ENCODE results near the gene ADPRS.

Gene ADPRS

DNA sequence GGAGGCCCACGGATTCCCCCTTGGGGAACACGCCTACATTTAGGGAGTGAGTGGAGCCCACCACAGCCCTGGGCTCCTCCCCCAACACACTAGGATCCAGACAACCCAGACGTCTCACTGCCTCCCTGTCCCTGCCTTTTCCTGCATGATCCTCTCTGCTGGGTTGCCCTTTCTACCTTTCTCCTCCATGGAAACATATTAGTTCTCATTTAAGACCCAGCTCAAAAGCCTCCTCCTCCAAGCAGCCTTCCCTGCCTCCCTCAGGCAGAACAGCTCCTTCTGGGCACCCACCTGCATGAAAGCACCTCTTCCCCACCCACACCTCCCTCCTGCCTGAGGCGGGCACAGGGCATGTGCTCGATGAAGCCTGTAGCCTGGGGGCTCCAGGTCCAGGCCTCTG is 25.7 kb downstream of the ADPRS start:
- no peak overlapping the region for H3K4me3 ChIP-seq (ENCODE audit: low read length)

DNA sequence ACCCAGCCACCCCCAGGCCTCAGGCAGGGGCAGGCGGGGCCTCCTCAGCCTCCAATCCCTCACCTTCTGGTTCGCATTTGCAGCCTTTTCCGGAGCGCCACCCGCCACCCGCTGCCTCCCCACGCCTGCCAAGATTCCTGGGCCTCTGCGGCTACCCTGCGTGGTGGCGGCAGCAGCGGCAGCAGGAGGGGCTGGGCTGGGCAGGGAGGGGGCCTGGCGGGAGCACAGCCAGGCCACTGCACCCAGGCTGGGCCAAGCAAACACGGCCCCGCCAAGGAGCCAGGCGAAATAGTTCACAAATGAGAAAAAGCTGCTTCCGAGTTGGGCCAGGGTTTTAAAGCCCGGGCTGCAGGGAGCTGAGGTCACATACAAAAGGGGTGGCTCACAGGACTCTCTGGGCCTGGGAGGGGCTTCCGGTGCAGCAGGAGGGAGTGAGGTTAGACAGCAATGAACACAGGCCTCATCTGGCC is 26.5 kb downstream of the ADPRS start:
- peak; percentile 95 for DNase-seq (ENCODE audit: low read depth)
- H3K36me3 ChIP-seq (ENCODE audit: control insufficient read depth, insufficient read depth, low read length, severe bottlenecking), result no peaks in the 10 kb centered on the region
- H3K9me3 ChIP-seq (ENCODE audit: control insufficient read depth, low read length), result no peaks in the 10 kb centered on the region
- peaks cover 11% of the 10 kb centered on the region for H3K4me1 ChIP-seq (ENCODE audit: control insufficient read depth, insufficient read depth, low read length)
- peak overlapping the region; percentile 65 for H3K9ac ChIP-seq (ENCODE audit: low read length)
- H3K27me3 ChIP-seq (replicated peaks; ENCODE audit: control insufficient read depth, insufficient read depth, low read length), result no peaks in the 10 kb centered on the region
- no peak overlapping the region for H3K4me3 ChIP-seq (ENCODE audit: low read length)

More for the DNA sequence above, 25.7 kb downstream of the ADPRS start:
- H3K9me3 ChIP-seq (ENCODE audit: control insufficient read depth, low read length), result no peaks in the 10 kb centered on the region
- no peak overlapping the region for H3K9ac ChIP-seq (ENCODE audit: low read length)
- no peak for DNase-seq (ENCODE audit: low read depth)
- no peaks in the 10 kb centered on the region for H3K27me3 ChIP-seq (replicated peaks; ENCODE audit: control insufficient read depth, insufficient read depth, low read length)
- H3K36me3 ChIP-seq (ENCODE audit: control insufficient read depth, insufficient read depth, low read length, severe bottlenecking), result no peaks in the 10 kb centered on the region
- H3K4me1 ChIP-seq (ENCODE audit: control insufficient read depth, insufficient read depth, low read length), result peaks cover 11% of the 10 kb centered on the region

DNA sequence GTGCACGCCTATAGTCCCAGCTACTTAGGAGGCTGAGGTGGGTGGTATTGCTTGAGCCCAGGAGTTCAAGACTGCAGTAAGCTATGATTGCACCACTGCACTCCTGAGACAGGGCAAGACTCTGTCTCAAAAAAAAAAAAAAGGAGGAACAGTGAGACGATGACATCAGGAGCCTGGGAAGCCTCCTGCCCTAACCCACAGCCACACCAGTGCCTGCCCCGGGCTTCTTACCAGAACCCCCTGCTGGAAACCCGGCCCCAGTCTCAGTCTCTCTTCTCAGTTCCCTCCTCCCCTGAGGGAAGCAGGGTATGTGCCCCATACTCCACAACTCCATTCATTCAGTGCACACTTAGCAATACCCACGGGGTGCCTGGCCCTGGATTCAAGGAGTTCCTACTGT is 27.2 kb downstream of the ADPRS start:
- H3K27me3 ChIP-seq (replicated peaks; ENCODE audit: control insufficient read depth, insufficient read depth, low read length), result no peaks in the 10 kb centered on the region
- H3K9me3 ChIP-seq (ENCODE audit: control insufficient read depth, low read length), result no peaks in the 10 kb centered on the region
- H3K4me1 ChIP-seq (ENCODE audit: control insufficient read depth, insufficient read depth, low read length), result peaks cover 11% of the 10 kb centered on the region
- DNase-seq (ENCODE audit: low read depth), result peak; percentile 73
- no peaks in the 10 kb centered on the region for H3K36me3 ChIP-seq (ENCODE audit: control insufficient read depth, insufficient read depth, low read length, severe bottlenecking)
- H3K9ac ChIP-seq (ENCODE audit: low read length), result peak overlapping the region; percentile 65
- H3K4me3 ChIP-seq (ENCODE audit: low read length), result no peak overlapping the region

DNA sequence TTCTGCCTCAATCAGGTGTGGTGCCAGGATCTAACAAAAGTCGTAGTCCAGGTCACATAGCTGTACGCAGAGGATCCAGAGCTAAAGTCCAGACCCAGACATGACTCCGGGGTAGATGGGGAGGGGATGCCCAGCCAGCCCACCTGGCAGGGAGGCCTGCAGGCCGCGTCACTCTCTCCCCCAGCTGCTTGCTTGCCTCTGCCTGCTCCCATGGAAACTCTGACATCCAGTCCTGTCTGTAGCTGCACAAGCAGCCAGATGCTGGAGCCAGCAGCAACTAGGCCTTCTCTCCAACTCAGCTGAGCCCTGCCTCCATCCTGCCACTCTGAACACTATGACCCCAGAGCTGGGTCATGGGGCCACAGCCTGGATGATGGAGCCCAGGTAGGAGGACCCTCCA is 28.2 kb downstream of the ADPRS start:
- DNase-seq (ENCODE audit: low read depth), result no peak
- no peaks in the 10 kb centered on the region for H3K9me3 ChIP-seq (ENCODE audit: control insufficient read depth, low read length)
- no peaks in the 10 kb centered on the region for H3K36me3 ChIP-seq (ENCODE audit: control insufficient read depth, insufficient read depth, low read length, severe bottlenecking)
- no peak overlapping the region for H3K4me3 ChIP-seq (ENCODE audit: low read length)
- H3K27me3 ChIP-seq (replicated peaks; ENCODE audit: control insufficient read depth, insufficient read depth, low read length), result no peaks in the 10 kb centered on the region
- H3K4me1 ChIP-seq (ENCODE audit: control insufficient read depth, insufficient read depth, low read length), result peaks cover 11% of the 10 kb centered on the region
- H3K9ac ChIP-seq (ENCODE audit: low read length), result no peak overlapping the region

DNA sequence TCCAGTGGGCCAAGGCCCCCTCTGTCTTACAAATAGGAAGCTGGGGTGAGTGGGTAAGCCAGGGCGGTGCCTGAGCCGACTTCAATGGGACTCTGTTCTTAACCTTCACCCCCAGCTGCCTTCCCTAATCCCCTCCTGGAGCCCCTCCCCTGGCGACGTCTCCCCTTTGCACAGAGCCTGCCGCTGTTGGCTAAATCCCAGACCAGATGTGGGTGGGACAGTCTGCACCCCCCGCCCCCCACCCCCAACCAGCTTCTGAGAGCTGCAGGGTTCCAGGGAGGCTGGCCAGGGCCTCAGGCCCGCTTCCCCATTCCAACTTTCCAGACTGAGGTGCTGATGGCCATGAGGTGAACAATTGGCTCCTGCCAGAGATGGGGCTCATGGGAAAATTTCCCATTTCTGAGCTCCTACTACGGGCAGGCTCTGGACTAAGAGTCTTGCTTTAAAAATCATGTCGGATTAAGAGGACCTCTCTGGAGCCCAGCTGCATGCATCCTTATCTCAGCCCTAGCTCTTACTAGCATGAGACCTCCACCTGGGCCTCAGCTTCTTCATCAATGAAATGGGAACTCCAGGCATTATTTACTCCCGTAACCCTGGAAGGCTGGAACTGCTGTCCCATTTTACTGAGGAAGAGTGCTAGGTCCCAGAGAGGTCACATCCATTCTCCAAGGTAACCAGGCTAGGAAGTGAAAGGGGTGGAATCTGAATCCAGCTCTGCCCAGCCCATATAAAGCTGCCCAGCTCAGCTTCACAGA is 29.9 kb downstream of the ADPRS start:
- Histone ChIP-seq H3K9me3 (ENCODE audit: control insufficient read depth, low read length) (no peaks in the 10 kb centered on the region), H3K36me3 (ENCODE audit: control insufficient read depth, insufficient read depth, low read length, severe bottlenecking) (no peaks in the 10 kb centered on the region), H3K4me1 (ENCODE audit: control insufficient read depth, insufficient read depth, low read length) (peaks cover 11% of the 10 kb centered on the region), H3K9ac (ENCODE audit: low read length) (no peak overlapping the region), H3K4me3 (ENCODE audit: low read length) (no peak overlapping the region), H3K27me3 (replicated peaks; ENCODE audit: control insufficient read depth, insufficient read depth, low read length) (no peaks in the 10 kb centered on the region)
- no peak for DNase-seq (ENCODE audit: low read depth)

DNA sequence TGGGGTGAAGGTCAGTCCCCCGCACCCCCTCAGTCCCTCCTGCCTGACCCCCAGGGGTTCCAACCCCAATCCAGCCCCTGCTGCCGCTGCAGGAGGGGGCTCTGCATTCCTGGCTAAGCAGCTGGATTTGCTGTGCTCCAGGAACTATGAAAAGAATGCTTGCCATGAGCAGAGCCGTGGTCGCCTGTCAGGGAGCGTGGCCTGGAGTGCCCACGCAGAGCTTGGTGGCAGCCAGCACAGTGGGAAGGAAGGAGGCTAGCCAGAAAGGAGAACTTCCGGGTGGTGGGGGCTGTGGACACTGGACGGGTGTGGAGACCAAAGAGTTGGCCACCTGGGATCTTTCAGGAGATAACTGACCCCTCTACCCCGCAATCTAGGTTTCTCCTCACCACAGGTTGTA is 30.8 kb downstream of the ADPRS start:
- H3K9me3 ChIP-seq (ENCODE audit: control insufficient read depth, low read length), result no peaks in the 10 kb centered on the region
- H3K27me3 ChIP-seq (replicated peaks; ENCODE audit: control insufficient read depth, insufficient read depth, low read length), result no peaks in the 10 kb centered on the region
- no peak overlapping the region for H3K9ac ChIP-seq (ENCODE audit: low read length)
- H3K36me3 ChIP-seq (ENCODE audit: control insufficient read depth, insufficient read depth, low read length, severe bottlenecking), result no peaks in the 10 kb centered on the region
- peak; percentile 70 for DNase-seq (ENCODE audit: low read depth)
- no peak overlapping the region for H3K4me3 ChIP-seq (ENCODE audit: low read length)
- peaks cover 11% of the 10 kb centered on the region for H3K4me1 ChIP-seq (ENCODE audit: control insufficient read depth, insufficient read depth, low read length)

DNA sequence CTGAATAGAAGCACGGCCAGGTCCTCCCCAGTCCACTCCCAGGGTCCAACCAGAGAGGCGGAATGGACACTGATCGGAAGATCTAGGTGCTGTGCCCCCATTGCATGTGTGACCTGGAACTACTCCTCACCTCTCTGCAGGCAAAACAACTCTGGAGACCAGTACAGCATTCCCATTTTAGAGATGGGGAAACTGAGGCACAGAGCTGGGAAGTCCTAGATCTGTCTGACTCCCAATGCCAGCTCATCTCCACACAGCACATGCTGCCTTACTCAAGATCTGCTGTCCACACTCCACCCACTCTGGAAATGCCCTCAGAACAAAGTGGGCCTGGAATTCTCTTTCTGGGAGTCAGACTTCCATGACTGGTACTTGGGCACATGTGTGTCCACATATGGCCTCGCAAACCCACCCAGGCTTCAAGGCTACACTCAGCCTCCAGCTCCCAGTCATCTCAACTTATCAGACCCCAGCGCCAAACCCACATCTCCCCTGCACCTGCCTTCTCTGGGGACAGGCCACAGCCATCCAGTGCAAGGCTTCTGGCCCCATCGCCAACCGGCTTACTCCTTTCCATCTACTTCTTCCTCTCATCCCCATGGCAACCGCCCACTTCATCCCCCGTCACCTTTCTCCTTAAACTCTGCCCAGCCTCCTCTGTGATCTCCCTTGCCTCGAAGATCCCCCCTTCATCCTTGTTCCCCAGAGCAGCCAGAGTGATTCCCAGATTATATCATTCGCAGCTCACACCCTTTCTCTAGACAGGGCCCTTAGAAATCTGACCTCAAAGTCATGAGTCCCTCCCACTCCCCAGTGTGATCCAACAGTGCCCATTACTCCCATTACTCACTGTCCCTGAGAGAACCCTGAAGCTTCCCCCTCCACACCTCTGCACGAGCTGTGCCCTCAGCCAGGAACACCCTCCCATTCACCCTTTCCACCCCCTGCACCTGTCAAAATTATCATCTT is 33.7 kb downstream of the ADPRS start:
- Histone ChIP-seq H3K9me3 (ENCODE audit: control insufficient read depth, low read length) (no peaks in the 10 kb centered on the region), H3K9ac (ENCODE audit: low read length) (no peak overlapping the region), H3K4me1 (ENCODE audit: control insufficient read depth, insufficient read depth, low read length) (no peaks in the 10 kb centered on the region), H3K4me3 (ENCODE audit: low read length) (no peak overlapping the region), H3K36me3 (ENCODE audit: control insufficient read depth, insufficient read depth, low read length, severe bottlenecking) (no peaks in the 10 kb centered on the region), H3K27me3 (replicated peaks; ENCODE audit: control insufficient read depth, insufficient read depth, low read length) (no peaks in the 10 kb centered on the region)
- DNase-seq (ENCODE audit: low read depth), result no peak

DNA sequence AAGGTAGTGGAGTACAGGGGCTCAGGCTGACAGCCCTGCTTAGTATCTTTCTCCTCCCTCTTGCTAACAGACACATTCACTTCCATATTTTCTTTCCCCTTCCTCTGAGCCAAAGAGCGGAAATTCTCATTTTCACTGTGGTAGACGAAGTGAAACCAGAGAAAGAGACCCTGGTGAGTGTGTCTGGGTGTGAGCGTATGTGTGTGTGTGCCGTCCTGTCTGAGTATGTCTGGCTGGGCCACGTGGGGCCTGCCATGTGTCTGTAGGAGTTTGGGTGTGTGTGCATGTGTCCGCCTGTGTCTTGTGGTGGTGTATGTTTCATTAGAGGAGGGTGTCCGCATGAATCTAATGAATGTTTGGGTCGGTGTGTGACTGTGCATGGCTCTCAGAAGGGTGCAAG is 34.7 kb downstream of the ADPRS start:
- Histone ChIP-seq H3K4me1 (ENCODE audit: control insufficient read depth, insufficient read depth, low read length) (no peaks in the 10 kb centered on the region), H3K4me3 (ENCODE audit: low read length) (no peak overlapping the region), H3K27me3 (replicated peaks; ENCODE audit: control insufficient read depth, insufficient read depth, low read length) (no peaks in the 10 kb centered on the region), H3K36me3 (ENCODE audit: control insufficient read depth, insufficient read depth, low read length, severe bottlenecking) (no peaks in the 10 kb centered on the region), H3K9ac (ENCODE audit: low read length) (no peak overlapping the region), H3K9me3 (ENCODE audit: control insufficient read depth, low read length) (no peaks in the 10 kb centered on the region)
- no peak for DNase-seq (ENCODE audit: low read depth)

DNA sequence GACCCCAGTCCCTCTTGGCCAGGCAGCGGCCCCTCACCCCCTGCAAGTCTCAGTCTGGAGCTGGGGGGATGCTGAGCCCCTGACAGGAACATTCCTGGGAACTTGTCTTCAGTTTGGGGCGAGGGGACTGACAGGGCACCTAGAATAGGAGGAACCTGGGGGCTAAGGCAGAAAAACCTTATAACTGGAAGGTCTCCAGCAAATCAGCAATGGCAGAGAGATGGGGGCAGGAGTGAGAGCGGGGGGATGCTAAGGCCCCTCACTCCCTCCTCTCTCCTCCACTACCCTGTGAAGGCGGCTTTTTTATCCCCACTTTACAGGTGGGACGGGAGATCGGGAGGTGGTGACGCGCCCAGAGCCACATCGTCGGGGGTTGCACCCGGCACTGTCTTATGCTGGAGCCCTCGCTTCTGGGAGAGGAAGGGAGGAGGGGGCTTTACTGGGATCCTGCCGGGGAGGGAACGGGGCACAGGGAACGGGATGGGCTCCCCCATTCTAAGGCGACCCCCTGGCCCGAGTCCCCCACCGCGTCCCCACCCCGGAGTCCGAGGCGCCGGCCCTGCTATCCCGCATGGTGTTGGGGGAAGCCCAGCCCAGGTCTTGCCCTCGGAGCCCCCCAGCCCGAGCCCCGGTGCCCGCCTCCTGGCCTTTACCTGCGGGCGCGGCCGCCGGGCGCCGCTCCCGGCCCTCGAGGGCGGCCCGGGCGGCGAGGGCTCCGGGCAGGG is 35.9 kb downstream of the ADPRS start:
- no peak for DNase-seq (ENCODE audit: low read depth)
- Histone ChIP-seq H3K9me3 (ENCODE audit: control insufficient read depth, low read length) (no peaks in the 10 kb centered on the region), H3K9ac (ENCODE audit: low read length) (no peak overlapping the region), H3K36me3 (ENCODE audit: control insufficient read depth, insufficient read depth, low read length, severe bottlenecking) (no peaks in the 10 kb centered on the region), H3K4me1 (ENCODE audit: control insufficient read depth, insufficient read depth, low read length) (no peaks in the 10 kb centered on the region), H3K27me3 (replicated peaks; ENCODE audit: control insufficient read depth, insufficient read depth, low read length) (no peaks in the 10 kb centered on the region), H3K4me3 (ENCODE audit: low read length) (no peak overlapping the region)

DNA sequence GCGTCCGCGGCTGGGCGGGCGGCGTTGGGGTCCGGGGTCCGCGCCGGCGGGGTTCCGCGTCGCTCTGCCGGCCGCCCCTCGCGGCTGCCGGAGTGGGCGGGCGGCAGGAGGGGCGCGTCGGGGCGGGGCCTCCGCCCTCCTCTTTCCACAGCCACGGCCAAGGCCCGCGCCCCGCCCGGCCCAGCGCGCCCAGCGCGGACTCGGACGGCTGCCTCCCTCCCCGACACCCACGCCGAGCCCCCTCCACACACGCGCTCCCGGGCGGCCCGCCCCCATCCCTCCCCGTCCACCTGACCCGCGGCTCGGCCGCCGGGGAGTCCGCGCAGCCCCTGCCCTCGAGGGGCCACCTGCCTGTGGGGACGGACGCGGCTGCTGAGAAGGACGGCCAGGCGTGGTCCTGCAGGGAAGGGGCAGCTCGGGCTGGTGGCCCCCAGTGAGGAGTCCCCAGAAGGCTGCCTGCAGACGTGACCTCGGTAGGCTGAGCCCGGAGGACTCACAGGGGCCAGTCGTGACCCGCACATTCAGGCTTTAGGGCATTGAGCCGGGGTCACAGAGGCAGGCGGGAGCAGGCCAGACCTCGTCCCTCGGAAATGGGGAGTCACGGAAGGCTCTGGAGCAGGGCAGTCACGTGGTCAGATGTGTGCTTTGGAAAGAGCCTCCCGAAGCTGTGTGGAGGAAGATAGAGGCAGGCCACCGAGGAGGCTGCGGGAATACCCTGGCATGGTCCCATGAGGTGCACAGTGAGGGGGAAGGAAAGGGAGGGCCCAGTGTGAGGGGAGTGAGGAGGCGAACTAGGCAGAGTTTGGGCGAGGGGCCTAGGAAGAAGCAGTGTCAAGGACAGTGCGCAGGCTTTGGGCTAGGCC is 36.7 kb downstream of the ADPRS start, which contains the start of gene COL8A2:
TSS of gene COL8A2 (minus strand) at position 94 of the 863 bp plus-strand sequence. CDS start 24,980 bp downstream, outside the sequence.
- H3K27me3 ChIP-seq (replicated peaks; ENCODE audit: control insufficient read depth, insufficient read depth, low read length), result no peaks in the 10 kb centered on the region
- peak; percentile 74 for DNase-seq (ENCODE audit: low read depth)
- no peaks in the 10 kb centered on the region for H3K4me1 ChIP-seq (ENCODE audit: control insufficient read depth, insufficient read depth, low read length)
- H3K4me3 ChIP-seq (ENCODE audit: low read length), result no peak within 1 kb of the TSS
- peak within 1 kb of the TSS; percentile 39 for H3K9ac ChIP-seq (ENCODE audit: low read length)
- H3K36me3 ChIP-seq (ENCODE audit: control insufficient read depth, insufficient read depth, low read length, severe bottlenecking), result no peaks in the 10 kb centered on the region
- H3K9me3 ChIP-seq (ENCODE audit: control insufficient read depth, low read length), result no peaks in the 10 kb centered on the region
